ENCODE results near the gene ASPDH. TPM values are rescaled to one million over a fixed set of nuclear protein-coding genes. Genes with fewer than 3 reads are reported as not detected.

The ASPDH gene
- total RNA-seq, 1 experiment from 2014 or later, result not detected

DNA sequence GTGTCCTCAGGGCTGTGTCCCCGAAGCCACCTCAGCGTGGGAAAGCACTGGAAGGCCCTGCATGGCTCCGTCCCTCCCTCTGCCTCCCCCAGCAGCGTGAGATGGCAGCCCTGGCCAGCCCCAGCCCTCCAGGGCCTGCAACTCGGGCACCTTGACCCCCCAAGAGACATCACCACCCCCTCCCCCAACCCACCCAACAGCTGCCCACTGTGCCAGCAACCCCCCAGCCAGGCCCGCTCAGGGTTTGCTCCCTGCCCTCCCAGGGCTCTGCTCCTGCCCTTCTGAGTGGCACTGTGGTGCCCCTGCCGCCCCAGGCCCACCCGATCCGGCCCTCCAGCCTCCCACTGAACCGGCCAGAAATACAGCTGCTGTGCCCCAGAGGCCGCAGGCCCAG lies 1.5 kb upstream of the ASPDH start:
- H3K36me3 Mint-ChIP-seq (ENCODE audit: insufficient read depth, unreplicated experiment), result peaks cover 12% of the 10 kb centered on the region
- H3K9me3 ChIP-seq, result no peaks in the 10 kb centered on the region
- H3K4me3 Mint-ChIP-seq (ENCODE audit: unreplicated experiment), result no peak overlapping the region
- ChIA-PET POLR2A (interaction anchor here (0.6 kb wide), 1 partner anchor 186 kb away, joined by 5 read pairs; the partner anchor contains the start of gene KCNC3), CTCF (no interaction called here)
- H3K4me1 Mint-ChIP-seq (ENCODE audit: low read depth, unreplicated experiment), result peaks cover 7% of the 10 kb centered on the region
- TF ChIP-seq, protein P1, sequence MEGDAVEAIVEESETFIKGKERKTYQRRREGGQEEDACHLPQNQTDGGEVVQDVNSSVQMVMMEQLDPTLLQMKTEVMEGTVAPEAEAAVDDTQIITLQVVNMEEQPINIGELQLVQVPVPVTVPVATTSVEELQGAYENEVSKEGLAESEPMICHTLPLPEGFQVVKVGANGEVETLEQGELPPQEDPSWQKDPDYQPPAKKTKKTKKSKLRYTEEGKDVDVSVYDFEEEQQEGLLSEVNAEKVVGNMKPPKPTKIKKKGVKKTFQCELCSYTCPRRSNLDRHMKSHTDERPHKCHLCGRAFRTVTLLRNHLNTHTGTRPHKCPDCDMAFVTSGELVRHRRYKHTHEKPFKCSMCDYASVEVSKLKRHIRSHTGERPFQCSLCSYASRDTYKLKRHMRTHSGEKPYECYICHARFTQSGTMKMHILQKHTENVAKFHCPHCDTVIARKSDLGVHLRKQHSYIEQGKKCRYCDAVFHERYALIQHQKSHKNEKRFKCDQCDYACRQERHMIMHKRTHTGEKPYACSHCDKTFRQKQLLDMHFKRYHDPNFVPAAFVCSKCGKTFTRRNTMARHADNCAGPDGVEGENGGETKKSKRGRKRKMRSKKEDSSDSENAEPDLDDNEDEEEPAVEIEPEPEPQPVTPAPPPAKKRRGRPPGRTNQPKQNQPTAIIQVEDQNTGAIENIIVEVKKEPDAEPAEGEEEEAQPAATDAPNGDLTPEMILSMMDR (IDR thresholded peaks at IDR 0.05; ENCODE audit: insufficient read depth in 1 of 2, low read depth in 1 of 2, low read length in 1 of 2, severe bottlenecking in 1 of 2, unreplicated experiment in 1 of 2), result no peak
- intact Hi-C loops (cut with micrococcal nuclease; ENCODE audit: unreplicated experiment), result no loop called here
- no peaks in the 10 kb centered on the region for H3K36me3 ChIP-seq (ENCODE audit: control insufficient read depth, insufficient read depth, low read length)
- H3K4me1 ChIP-seq, result peaks cover 2% of the 10 kb centered on the region; the same call in 1 of the 2 replicates
- BruUV-seq (replicated peaks), result no TSS peak
- H3K27me3 ChIP-seq (replicated peaks; ENCODE audit: control insufficient read depth, insufficient read depth, low read length), result no peaks in the 10 kb centered on the region
- no peak overlapping the region for H3K4me3 ChIP-seq (ENCODE audit: low read depth, low read length)
- DNase-seq, result no peak
- H3K27me3 Mint-ChIP-seq (ENCODE audit: insufficient read depth, unreplicated experiment), result no peaks in the 10 kb centered on the region
- H3K27ac Mint-ChIP-seq (ENCODE audit: unreplicated experiment), result no peak overlapping the region
- no peaks in the 10 kb centered on the region for H3K9me3 Mint-ChIP-seq (ENCODE audit: unreplicated experiment)

DNA sequence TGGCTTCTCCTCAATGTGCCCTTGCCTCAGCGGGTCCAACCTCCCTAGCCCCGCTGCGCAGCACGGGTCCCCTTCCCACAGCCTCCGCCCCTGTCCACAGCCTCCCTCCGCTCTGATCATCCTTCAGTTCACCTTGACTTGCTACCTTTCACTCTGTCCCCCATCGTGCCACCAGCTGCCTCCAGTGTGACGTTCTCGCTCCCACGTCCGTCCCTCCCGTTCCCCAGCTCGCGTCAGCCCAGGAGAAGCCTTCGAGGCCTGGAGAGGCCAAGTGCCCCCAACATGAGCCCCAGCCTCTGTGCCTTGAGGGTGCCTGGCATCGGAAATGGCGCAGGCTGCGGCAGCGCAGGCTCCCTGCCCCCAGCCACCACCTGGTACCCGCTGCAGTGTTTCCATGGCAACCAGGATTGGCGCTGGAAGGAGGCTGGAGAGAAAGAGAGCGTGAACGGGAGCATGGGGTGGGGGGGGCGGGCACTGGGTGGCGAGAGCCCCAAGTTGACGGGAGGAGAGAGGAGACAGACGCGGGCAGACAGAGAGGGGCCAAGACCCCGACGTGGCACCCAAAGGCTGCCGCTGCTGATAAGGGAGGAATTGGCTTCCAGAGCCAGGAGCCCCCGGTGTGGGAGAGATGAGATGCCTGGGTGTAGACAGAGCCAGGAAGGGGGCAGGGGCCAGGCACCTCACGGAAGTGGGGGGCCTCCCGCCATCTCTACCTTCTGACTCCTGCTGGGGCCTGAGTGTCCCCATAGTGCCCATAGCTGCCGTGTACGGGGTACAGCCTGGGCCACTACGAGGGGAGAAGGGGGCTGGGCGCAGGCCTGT lies 844 bp upstream of the ASPDH start:
- intact Hi-C loops (cut with micrococcal nuclease; ENCODE audit: unreplicated experiment), result no loop called here
- H3K36me3 Mint-ChIP-seq (ENCODE audit: insufficient read depth, unreplicated experiment), result peaks cover 12% of the 10 kb centered on the region
- no peaks in the 10 kb centered on the region for H3K27me3 ChIP-seq (replicated peaks; ENCODE audit: control insufficient read depth, insufficient read depth, low read length)
- H3K4me3 ChIP-seq (ENCODE audit: low read depth, low read length), result no peak overlapping the region
- H3K4me1 Mint-ChIP-seq (ENCODE audit: low read depth, unreplicated experiment), result peaks cover 7% of the 10 kb centered on the region
- TF ChIP-seq, protein P1 (IDR thresholded peaks at IDR 0.05; ENCODE audit: insufficient read depth in 1 of 2, low read depth in 1 of 2, low read length in 1 of 2, severe bottlenecking in 1 of 2, unreplicated experiment in 1 of 2), result no peak
- H3K27ac Mint-ChIP-seq (ENCODE audit: unreplicated experiment), result peak overlapping the region; percentile 55
- H3K4me3 Mint-ChIP-seq (ENCODE audit: unreplicated experiment), result peak overlapping the region; percentile 23
- H3K4me1 ChIP-seq, result peaks cover 4% of the 10 kb centered on the region; the same call in 1 of the 2 replicates
- no peaks in the 10 kb centered on the region for H3K9me3 Mint-ChIP-seq (ENCODE audit: unreplicated experiment)
- no peaks in the 10 kb centered on the region for H3K9me3 ChIP-seq
- CTCF ChIA-PET, result no interaction called here
- POLR2A ChIA-PET, result interaction anchor here (0.6 kb wide), 1 partner anchor 186 kb away, joined by 5 read pairs; the partner anchor contains the start of gene KCNC3
- no peak for DNase-seq
- no peaks in the 10 kb centered on the region for H3K27me3 Mint-ChIP-seq (ENCODE audit: insufficient read depth, unreplicated experiment)
- BruUV-seq (replicated peaks), result no TSS peak
- no peaks in the 10 kb centered on the region for H3K36me3 ChIP-seq (ENCODE audit: control insufficient read depth, insufficient read depth, low read length)

DNA sequence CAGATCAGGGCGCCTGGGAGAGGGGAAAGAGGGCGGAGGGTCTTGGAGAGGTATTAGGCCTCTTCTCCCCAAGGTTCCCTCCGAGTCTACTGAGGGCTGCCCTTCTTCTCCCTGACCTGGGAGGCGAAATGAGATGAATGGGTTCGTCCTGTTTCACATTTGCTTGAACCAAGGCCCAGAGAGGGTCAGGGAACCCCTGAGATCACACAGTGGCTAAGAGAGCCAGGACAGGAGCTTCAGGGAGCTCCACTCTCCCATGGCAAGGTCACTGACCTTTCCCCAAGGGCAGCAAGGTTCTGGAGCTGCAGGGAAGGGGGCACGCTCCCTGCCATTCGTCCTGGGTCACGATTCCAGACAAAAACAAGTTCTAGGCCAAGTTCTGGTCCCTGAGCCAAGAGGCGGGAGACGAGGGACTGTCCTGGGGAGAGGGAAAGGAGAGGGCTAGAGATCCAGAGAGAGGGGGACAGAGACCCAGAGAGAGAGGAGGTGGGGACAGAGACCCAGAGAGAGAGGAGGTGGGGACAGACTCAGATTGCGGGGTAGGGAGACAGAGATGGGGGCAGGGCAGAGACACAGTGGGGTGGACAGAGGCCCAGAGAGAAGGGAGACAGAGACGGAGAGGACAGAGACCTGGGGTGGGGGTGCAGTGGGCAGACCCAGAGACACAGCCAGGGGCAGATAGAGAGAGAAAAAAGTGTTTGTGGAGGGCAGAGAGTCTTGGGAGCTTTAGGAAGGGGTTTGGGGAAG lies 541 bp downstream of the ASPDH start:
- DNase-seq, result no peak
- POLR2A ChIA-PET, result no interaction called here
- Histone ChIP-seq H3K9me3 (no peaks in the 10 kb centered on the region), H3K36me3 (ENCODE audit: control insufficient read depth, insufficient read depth, low read length) (no peaks in the 10 kb centered on the region), H3K4me1 (peaks cover 4% of the 10 kb centered on the region; the same call in 1 of the 2 replicates), H3K4me3 (ENCODE audit: low read depth, low read length) (no peak overlapping the region), H3K27me3 (replicated peaks; ENCODE audit: control insufficient read depth, insufficient read depth, low read length) (no peaks in the 10 kb centered on the region)
- CTCF ChIA-PET, result no interaction called here
- Mint-ChIP-seq H3K4me1 (ENCODE audit: low read depth, unreplicated experiment) (peaks cover 7% of the 10 kb centered on the region), H3K27ac (ENCODE audit: unreplicated experiment) (no peak overlapping the region), H3K4me3 (ENCODE audit: unreplicated experiment) (no peak overlapping the region), H3K36me3 (ENCODE audit: insufficient read depth, unreplicated experiment) (peaks cover 12% of the 10 kb centered on the region), H3K27me3 (ENCODE audit: insufficient read depth, unreplicated experiment) (no peaks in the 10 kb centered on the region), H3K9me3 (ENCODE audit: unreplicated experiment) (no peaks in the 10 kb centered on the region)
- TF ChIP-seq, protein P1 (IDR thresholded peaks at IDR 0.05; ENCODE audit: insufficient read depth in 1 of 2, low read depth in 1 of 2, low read length in 1 of 2, severe bottlenecking in 1 of 2, unreplicated experiment in 1 of 2), result no peak
- intact Hi-C loops (cut with micrococcal nuclease; ENCODE audit: unreplicated experiment), result no loop called here
- BruUV-seq (replicated peaks), result no TSS peak
